HEK293 (cell line): ENCODE measurements around the gene NFAT5.

ENCODE experiments used
- EGR2 ChIP-seq: fragments of 450-650 bp; formaldehyde crosslinking; IDR thresholded peaks from 2 replicates; pipeline ENCODE4 v1.5.1; 2016; ENCODE audit warnings: low read depth, missing biosample characterization, missing genetic modification characterization
- GLI2 ChIP-seq: fragments of 450-650 bp; formaldehyde crosslinking; IDR thresholded peaks from 2 replicates; pipeline ENCODE4; 2017; ENCODE audit warnings: missing biosample characterization, missing genetic modification characterization, low read depth, borderline replicate concordance
- GLIS2 ChIP-seq: fragments of 450-650 bp; formaldehyde crosslinking; IDR thresholded peaks from 2 replicates; pipeline ENCODE4 v1.5.1; 2016; ENCODE audit warnings: missing biosample characterization, missing genetic modification characterization
- KLF1 ChIP-seq: fragments of 450-650 bp; formaldehyde crosslinking; IDR thresholded peaks from 2 replicates; pipeline ENCODE4 v1.5.1; 2016; ENCODE audit warnings: missing biosample characterization, missing genetic modification characterization
- MYNN ChIP-seq: fragments of 450-650 bp; formaldehyde crosslinking; IDR thresholded peaks from 2 replicates; pipeline ENCODE4 v1.5.1; 2016; ENCODE audit warnings: missing biosample characterization, missing genetic modification characterization, borderline replicate concordance
- PRDM10 ChIP-seq: fragments of 450-650 bp; formaldehyde crosslinking; IDR thresholded peaks from 2 replicates; pipeline ENCODE4 v1.5.1; 2016; ENCODE audit warnings: missing biosample characterization, missing genetic modification characterization
- SCRT1 ChIP-seq: fragments of 450-650 bp; formaldehyde crosslinking; IDR thresholded peaks from 2 replicates; pipeline ENCODE4 v1.5.1; 2016; ENCODE audit warnings: missing biosample characterization, missing genetic modification characterization, borderline replicate concordance
- ZBTB11 ChIP-seq: fragments of 450-650 bp; formaldehyde crosslinking; conservative IDR thresholded peaks from 2 replicates; pipeline ENCODE4 v1.5.1; 2016; ENCODE audit warnings: low read depth, missing biosample characterization, missing genetic modification characterization
- ZBTB44 ChIP-seq: fragments of 450-650 bp; IDR thresholded peaks from 2 replicates; pipeline ENCODE4 v1.5.1; 2018; ENCODE audit warnings: missing biosample characterization, mild to moderate bottlenecking, missing genetic modification characterization
- ZBTB8A ChIP-seq: fragments of 450-650 bp; formaldehyde crosslinking; IDR thresholded peaks from 2 replicates; pipeline ENCODE4 v1.5.1; 2016; ENCODE audit warnings: missing biosample characterization, missing genetic modification characterization
- ZNF114 ChIP-seq: fragments of 450-650 bp; formaldehyde crosslinking; IDR thresholded peaks from 2 replicates; pipeline ENCODE4 v1.5.0; 2017; ENCODE audit warnings: missing biosample characterization, missing genetic modification characterization
- ZNF146 ChIP-seq: fragments of 450-650 bp; formaldehyde crosslinking; IDR thresholded peaks from 2 replicates; pipeline ENCODE4 v1.5.1; 2016; ENCODE audit warnings: missing biosample characterization, missing genetic modification characterization
- ZNF335 ChIP-seq: fragments of 450-650 bp; formaldehyde crosslinking; conservative IDR thresholded peaks from 2 replicates; pipeline ENCODE4 v1.5.1; 2016; ENCODE audit warnings: missing biosample characterization, missing genetic modification characterization
- ZNF433 ChIP-seq: fragments of 450-650 bp; formaldehyde crosslinking; IDR thresholded peaks from 2 replicates; pipeline ENCODE4 v1.5.1; 2016; ENCODE audit warnings: missing biosample characterization, missing genetic modification characterization, low read depth
- ZNF473 ChIP-seq: fragments of 450-650 bp; formaldehyde crosslinking; IDR thresholded peaks from 2 replicates; pipeline ENCODE4 v1.5.1; 2017; ENCODE audit warnings: missing biosample characterization, missing genetic modification characterization
- ZNF548 ChIP-seq: fragments of 450-650 bp; formaldehyde crosslinking; IDR thresholded peaks from 2 replicates; pipeline ENCODE4 v1.5.1; 2016; ENCODE audit warnings: missing biosample characterization, missing genetic modification characterization
- ZNF555 ChIP-seq: fragments of 450-650 bp; formaldehyde crosslinking; conservative IDR thresholded peaks from 2 replicates; pipeline ENCODE4 v1.5.1; 2017; ENCODE audit warnings: missing biosample characterization, mild to moderate bottlenecking, missing genetic modification characterization, inconsistent platforms
- ZNF580 ChIP-seq: fragments of 450-650 bp; formaldehyde crosslinking; IDR thresholded peaks from 2 replicates; pipeline ENCODE4 v1.5.1; 2016; ENCODE audit warnings: missing biosample characterization, missing genetic modification characterization
- ZNF626 ChIP-seq: fragments of 450-650 bp; sonication (Bioruptor Pico); formaldehyde crosslinking; IDR thresholded peaks from 2 replicates; pipeline ENCODE4 v1.5.1; 2018; ENCODE audit warnings: missing biosample characterization, missing genetic modification characterization, inconsistent platforms
- ZNF707 ChIP-seq: fragments of 450-650 bp; formaldehyde crosslinking; IDR thresholded peaks from 2 replicates; pipeline ENCODE4 v1.5.1; 2016; ENCODE audit warnings: missing biosample characterization, missing genetic modification characterization
- ZNF768 ChIP-seq: fragments of 450-650 bp; formaldehyde crosslinking; IDR thresholded peaks from 2 replicates; pipeline ENCODE4 v1.5.1; 2018; ENCODE audit warnings: missing biosample characterization, mild to moderate bottlenecking, missing genetic modification characterization
- ZNF776 ChIP-seq: fragments of 450-650 bp; formaldehyde crosslinking; IDR thresholded peaks from 2 replicates; pipeline ENCODE4 v1.5.0; 2017; ENCODE audit warnings: missing biosample characterization, missing genetic modification characterization, borderline replicate concordance
- ZNF791 ChIP-seq: fragments of 450-650 bp; formaldehyde crosslinking; IDR thresholded peaks from 2 replicates; pipeline ENCODE4 v1.5.1; 2016; ENCODE audit warnings: missing biosample characterization, missing genetic modification characterization
- TF ChIP-seq, protein P1 (sequence below): fragments of 450-650 bp; formaldehyde crosslinking; IDR thresholded peaks from 2 replicates; pipeline ENCODE4 v1.5.1; 2016; ENCODE audit warnings: missing biosample characterization, missing genetic modification characterization, borderline replicate concordance
- TF ChIP-seq, protein P2 (sequence below): fragments of 450-650 bp; formaldehyde crosslinking; IDR thresholded peaks from 2 replicates; pipeline ENCODE4 v1.5.1; 2016; ENCODE audit warnings: missing biosample characterization, missing genetic modification characterization
- TF ChIP-seq, protein P3 (sequence below): fragments of 450-650 bp; formaldehyde crosslinking; IDR thresholded peaks from 2 replicates; pipeline ENCODE4 v1.5.1; 2016; ENCODE audit warnings: missing biosample characterization, missing genetic modification characterization

The NFAT5 gene

DNA sequence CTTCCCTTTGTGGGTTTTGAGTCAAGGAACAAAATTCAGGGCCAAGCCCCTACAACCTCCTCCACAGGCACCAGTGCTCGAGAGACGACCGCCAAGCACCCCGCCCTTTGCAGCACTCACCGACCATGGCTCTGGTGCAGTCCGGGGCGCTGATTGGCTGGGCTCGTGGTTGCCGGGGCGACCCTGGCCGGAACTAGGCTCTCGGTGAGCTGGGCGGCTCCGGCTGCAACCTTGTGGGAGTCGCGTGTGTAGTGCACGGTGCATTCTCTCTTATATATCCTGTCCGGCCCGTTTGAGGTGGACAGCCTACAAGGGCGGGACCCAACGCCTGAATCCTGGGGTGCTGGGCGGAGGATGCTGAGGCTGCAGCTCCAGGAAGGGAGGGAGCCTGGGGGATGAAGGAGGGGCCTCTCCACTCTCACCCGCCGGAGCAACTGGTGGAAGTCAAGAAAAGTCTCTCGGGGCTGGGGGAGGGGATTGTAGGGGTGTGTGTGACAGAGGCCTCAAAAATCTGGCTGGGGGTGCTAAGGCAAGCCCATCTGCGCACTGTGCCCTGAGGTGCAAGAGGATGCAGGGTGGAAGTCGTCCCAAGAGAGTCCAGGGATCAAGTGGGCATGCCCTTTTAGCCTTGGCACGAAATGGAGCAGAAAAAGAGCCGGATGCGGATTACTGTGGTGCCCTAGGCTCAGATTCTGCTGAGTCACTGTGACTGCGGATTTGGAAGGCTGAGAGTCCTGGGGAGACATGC, 160.7 kb downstream of the NFAT5 start, which contains the start of gene NQO1 (continued):
- TF ChIP-seq ZBTB11 (tag by site-specific recombination): peak; percentile 55
- peak; percentile 82 for TF ChIP-seq KLF1 (tag by site-specific recombination)
- TF ChIP-seq PRDM10: peak; percentile 63
- no peak for TF ChIP-seq ZNF433 (tag by site-specific recombination)
- TF ChIP-seq ZBTB8A (tag by site-specific recombination): peak; percentile 76
- no peak for TF ChIP-seq ZNF548 (tag by site-specific recombination)
- TF ChIP-seq, protein P1, sequence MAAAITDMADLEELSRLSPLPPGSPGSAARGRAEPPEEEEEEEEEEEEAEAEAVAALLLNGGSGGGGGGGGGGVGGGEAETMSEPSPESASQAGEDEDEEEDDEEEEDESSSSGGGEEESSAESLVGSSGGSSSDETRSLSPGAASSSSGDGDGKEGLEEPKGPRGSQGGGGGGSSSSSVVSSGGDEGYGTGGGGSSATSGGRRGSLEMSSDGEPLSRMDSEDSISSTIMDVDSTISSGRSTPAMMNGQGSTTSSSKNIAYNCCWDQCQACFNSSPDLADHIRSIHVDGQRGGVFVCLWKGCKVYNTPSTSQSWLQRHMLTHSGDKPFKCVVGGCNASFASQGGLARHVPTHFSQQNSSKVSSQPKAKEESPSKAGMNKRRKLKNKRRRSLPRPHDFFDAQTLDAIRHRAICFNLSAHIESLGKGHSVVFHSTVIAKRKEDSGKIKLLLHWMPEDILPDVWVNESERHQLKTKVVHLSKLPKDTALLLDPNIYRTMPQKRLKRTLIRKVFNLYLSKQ (tag by site-specific recombination): no peak
- TF ChIP-seq ZNF114 (tag by site-specific recombination): no peak
- 0 out of 2 replicates have a peak, but pooled peaks have one; percentile 22 for TF ChIP-seq GLIS2 (tag by site-specific recombination)
- TF ChIP-seq SCRT1: peak; percentile 89
- TF ChIP-seq ZBTB44 (tag by site-specific recombination): peak; percentile 55
- TF ChIP-seq, protein P2, sequence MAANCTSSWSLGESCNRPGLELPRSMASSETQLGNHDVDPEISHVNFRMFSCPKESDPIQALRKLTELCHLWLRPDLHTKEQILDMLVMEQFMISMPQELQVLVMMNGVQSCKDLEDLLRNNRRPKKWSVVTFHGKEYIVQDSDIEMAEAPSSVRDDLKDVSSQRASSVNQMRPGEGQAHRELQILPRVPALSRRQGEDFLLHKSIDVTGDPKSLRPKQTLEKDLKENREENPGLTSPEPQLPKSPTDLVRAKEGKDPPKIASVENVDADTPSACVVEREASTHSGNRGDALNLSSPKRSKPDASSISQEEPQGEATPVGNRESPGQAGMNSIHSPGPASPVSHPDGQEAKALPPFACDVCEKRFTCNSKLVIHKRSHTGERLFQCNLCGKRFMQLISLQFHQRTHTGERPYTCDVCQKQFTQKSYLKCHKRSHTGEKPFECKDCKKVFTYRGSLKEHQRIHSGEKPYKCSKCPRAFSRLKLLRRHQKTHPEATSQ (tag by site-specific recombination): no peak
- 0 out of 2 replicates have a peak, but pooled peaks have one; percentile 19 for TF ChIP-seq EGR2 (tag by site-specific recombination)
- TF ChIP-seq ZNF146 (tag by site-specific recombination): no peak
- TF ChIP-seq ZNF776: no peak
- TF ChIP-seq ZNF768 (tag by site-specific recombination): no peak
- TF ChIP-seq ZNF555: no peak
- TF ChIP-seq GLI2 (tag by site-specific recombination): no peak
- TF ChIP-seq ZNF335 (tag by site-specific recombination): peak; percentile 55
- TF ChIP-seq ZNF580 (tag by site-specific recombination): 0 out of 2 replicates have a peak, but pooled peaks have one; percentile 8
- TF ChIP-seq, protein P3, sequence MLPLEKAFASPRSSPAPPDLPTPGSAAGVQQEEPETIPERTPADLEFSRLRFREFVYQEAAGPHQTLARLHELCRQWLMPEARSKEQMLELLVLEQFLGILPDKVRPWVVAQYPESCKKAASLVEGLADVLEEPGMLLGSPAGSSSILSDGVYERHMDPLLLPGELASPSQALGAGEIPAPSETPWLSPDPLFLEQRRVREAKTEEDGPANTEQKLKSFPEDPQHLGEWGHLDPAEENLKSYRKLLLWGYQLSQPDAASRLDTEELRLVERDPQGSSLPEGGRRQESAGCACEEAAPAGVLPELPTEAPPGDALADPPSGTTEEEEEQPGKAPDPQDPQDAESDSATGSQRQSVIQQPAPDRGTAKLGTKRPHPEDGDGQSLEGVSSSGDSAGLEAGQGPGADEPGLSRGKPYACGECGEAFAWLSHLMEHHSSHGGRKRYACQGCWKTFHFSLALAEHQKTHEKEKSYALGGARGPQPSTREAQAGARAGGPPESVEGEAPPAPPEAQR: no peak
- TF ChIP-seq ZNF473 (tag by site-specific recombination): no peak
- TF ChIP-seq ZNF791 (tag by site-specific recombination): no peak
- no peak for TF ChIP-seq MYNN
- no peak for TF ChIP-seq ZNF626 (tag by site-specific recombination)
- no peak for TF ChIP-seq ZNF707
